Prostate gland (tissue), 2 donors: Measurements from ENCODE around the gene TBC1D7.

Source experiments
- POLR2A ChIP-seq: fragments of 450-650 bp; IDR thresholded peaks from one replicate; pipeline ENCODE4 v1.6.1; 2016; ENCODE audit warnings: antibody characterized with exemption, mild to moderate bottlenecking
- POLR2AphosphoS5 ChIP-seq: sonication (generic); formaldehyde crosslinking; IDR thresholded peaks from one replicate; pipeline ENCODE4 v1.6.1; 2017; ENCODE audit warnings: antibody characterized with exemption
- TF ChIP-seq, protein P1 (sequence below), 4 experiments: fragments of 200-600 bp in 2 of 4; fragments of 450-650 bp in 2 of 4; sonication (generic) in 2 of 4; IDR thresholded peaks; 1 replicate in 3 of 4; 2 replicates in 1 of 4; pipeline ENCODE4 v1.5.1; 2016 to 2019; ENCODE audit warnings: antibody characterized with exemption in 4 of 4, mild to moderate bottlenecking in 2 of 4, moderate library complexity in 2 of 4

DNA sequence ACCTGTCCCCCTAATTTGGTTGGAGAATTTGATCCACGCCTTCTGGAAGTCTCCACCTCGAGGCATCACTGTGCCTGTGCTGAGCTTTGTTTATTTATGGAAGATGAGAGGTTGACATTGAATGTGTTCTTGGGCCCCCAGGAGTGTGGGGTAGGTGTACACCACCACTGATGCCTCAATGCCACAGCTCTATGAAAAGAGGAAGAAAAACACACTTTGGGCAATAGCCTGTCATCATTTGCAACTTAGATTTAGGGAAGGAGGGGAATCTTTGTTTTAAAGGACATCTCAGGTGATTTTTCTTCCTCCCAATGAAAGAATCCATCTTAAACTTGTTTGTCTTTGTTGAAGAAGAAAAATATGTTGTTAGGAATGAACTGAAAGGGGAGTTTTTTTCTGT lies 42.6 kb downstream of the TBC1D7 start:
- TF ChIP-seq POLR2A (no peak), POLR2AphosphoS5 (no peak)
- TF ChIP-seq, protein P1, sequence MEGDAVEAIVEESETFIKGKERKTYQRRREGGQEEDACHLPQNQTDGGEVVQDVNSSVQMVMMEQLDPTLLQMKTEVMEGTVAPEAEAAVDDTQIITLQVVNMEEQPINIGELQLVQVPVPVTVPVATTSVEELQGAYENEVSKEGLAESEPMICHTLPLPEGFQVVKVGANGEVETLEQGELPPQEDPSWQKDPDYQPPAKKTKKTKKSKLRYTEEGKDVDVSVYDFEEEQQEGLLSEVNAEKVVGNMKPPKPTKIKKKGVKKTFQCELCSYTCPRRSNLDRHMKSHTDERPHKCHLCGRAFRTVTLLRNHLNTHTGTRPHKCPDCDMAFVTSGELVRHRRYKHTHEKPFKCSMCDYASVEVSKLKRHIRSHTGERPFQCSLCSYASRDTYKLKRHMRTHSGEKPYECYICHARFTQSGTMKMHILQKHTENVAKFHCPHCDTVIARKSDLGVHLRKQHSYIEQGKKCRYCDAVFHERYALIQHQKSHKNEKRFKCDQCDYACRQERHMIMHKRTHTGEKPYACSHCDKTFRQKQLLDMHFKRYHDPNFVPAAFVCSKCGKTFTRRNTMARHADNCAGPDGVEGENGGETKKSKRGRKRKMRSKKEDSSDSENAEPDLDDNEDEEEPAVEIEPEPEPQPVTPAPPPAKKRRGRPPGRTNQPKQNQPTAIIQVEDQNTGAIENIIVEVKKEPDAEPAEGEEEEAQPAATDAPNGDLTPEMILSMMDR (IDR thresholded peaks at IDR 0.05): no peak
